ENCODE results near the gene OR4F15. TPM values are rescaled to one million over a fixed set of nuclear protein-coding genes. Genes with fewer than 3 reads are reported as not detected.

Gene OR4F15
- total and polyA plus RNA-seq, 2 of the 8 experiments (the other 6 are each of a cell fraction or from before 2014, with no cell fraction given): not detected

GRCh38 chr15:101772921-101773320 lies 39.1 kb upstream of the OR4F15 start (continued):
- TF ChIP-seq CHD2 (IDR thresholded peaks at IDR 0.05; ENCODE audit: low read length) (no peak), CHD1 (IDR thresholded peaks at IDR 0.05; ENCODE audit: low read depth, low read length) (no peak)
